A549 treated with CORT108297 at 1 μM for 4 hours (cell line): ENCODE measurements around the gene MYL3. TPM values are rescaled to one million over a fixed set of nuclear protein-coding genes. Genes with fewer than 3 reads are reported as not detected.

Experiments used
- total RNA-seq: library from RNA; stranded (reverse); fragments of 200-300 nt; extraction: Qiagen RNA extraction; gene quantifications from 5 replicates; pipeline ENCODE4 v1.2.3, GENCODE V29; 2022

The MYL3 gene
- total RNA-seq = 0.12 to 0.25 TPM in 2 of 5 replicates, not detected in the others

DNA sequence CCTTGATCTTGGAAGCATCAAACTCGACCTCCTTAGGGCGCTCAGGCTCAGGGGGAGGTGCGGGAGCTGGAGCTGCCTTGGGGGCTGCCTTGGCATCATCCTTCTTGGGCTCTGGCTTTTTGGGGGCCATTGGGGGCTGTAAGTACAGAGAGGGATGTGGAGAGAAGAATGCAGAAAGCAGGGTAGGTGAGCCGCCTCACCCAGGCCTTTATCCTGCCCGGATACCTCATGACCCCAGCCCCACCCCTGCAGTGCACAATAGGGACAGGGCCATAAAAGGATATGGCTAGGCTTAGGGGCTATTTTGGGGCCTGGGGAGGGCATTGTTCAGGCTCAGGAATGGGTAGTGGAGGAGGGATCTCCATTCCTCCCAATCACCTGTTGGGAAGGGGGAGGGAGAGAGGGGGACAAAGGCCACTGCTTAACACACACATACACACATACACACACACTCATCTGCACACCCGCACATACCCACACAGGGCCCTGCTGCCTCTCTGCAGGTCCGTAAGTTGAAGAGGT lies at the start of gene MYL3:
Gene MYL3, minus strand, starts transcription at position 184 of the 522 bp plus-strand sequence. Its CDS starts 54 bp downstream, at position 130.

DNA sequence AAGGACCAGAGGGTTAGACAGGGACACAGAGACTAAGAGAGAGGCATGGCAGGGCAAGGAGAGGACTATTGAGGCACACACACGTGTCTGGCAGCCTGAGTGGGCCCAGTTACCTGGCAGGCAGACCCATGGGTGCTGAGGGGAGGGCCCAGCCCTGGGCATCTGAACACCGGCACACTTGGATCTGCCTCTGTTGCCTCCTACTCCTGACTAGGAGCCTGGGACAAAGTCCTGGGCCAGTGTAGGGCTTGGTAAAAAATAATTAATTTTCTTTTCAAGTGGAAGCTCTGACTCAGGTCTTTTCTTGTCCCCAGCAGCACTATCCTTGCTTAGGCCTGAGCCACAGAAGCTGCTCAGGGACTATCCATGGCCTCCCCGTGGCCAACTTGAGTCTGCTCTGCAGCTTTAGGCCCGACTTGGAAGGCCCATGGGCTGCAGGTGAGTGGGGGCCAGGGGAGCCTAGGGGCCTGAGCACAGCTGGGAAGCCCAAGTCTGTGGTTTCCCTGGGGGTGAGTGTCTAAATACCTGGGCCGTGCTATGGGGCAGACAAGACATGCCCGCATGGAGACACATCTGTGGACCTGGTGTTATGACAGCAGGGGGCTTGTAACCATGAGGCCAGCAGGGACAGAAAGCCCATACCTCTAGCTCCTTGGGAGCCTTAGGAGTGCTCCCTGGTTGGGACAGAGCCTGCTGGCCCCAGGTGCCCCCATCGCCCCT lies 14.3 kb upstream of the MYL3 start, which contains the start of gene PTH1R:
Gene PTH1R, plus strand, starts transcription at position 316 of the 720 bp plus-strand sequence. CDS start 5,839 bp downstream, outside the sequence.

Other genes starting within 250 kb of the MYL3 start
- gene ALS2CL, start 169.8 kb downstream of the MYL3 start, total RNA-seq = 4.9 to 8.8 TPM (median 8.5 TPM) in 5 replicates
- 0.08 to 0.16 TPM (median 0.14 TPM) in 5 replicates for gene TMIE, start 162.1 kb downstream of the MYL3 start, total RNA-seq
- gene PRSS50, start 145.6 kb downstream of the MYL3 start, total RNA-seq = not detected in 5 replicates
- 0.51 to 1.1 TPM (median 0.67 TPM) in 5 replicates for gene PTH1R, start 14.3 kb upstream of the MYL3 start, total RNA-seq
- gene CCDC12, start 113.3 kb upstream of the MYL3 start, total RNA-seq = 52.9 to 86.3 TPM (median 56.5 TPM) in 5 replicates
- gene NBEAL2, start 116.2 kb upstream of the MYL3 start, total RNA-seq = 42.2 to 72.6 TPM (median 61.1 TPM) in 5 replicates